Testis (tissue), 2 donors: ENCODE data around the gene ZNF438.

ENCODE experiments used
- CTCF ChIP-seq, 3 experiments: fragments of 450-650 bp in 2 of 3; fragments of 200-600 bp in 1 of 3; sonication (generic) in 1 of 3; IDR thresholded peaks; one replicate each; pipeline ENCODE4 v1.5.1; 2016 to 2019; ENCODE audit warnings: antibody characterized with exemption in 3 of 3, mild to moderate bottlenecking in 2 of 3, moderate library complexity in 1 of 3
- POLR2A ChIP-seq: fragments of 450-650 bp; IDR thresholded peaks from one replicate; pipeline ENCODE4 v1.6.1; 2017; ENCODE audit warnings: antibody characterized with exemption, mild to moderate bottlenecking, moderate library complexity

- TF ChIP-seq CTCF (IDR thresholded peaks at IDR 0.05) (no peak), POLR2A (no peak)
These were observed 830 bp upstream of the ZNF438 start for GRCh38 chr10:31032258-31033132.
